Activated naive CD4-positive, alpha-beta T cell treated with anti-CD3 and anti-CD28 coated beads for 36 hours (primary cell): ENCODE data around the gene CENPA. TPM values are rescaled to one million over a fixed set of nuclear protein-coding genes. Genes with fewer than 3 reads are reported as not detected.

Source experiments
- CTCF ChIA-PET: fragments of 350-600 bp; sonication (Branson Sonifier 250); formaldehyde crosslinking; loops from one replicate; lab custom pipeline; 2021; ENCODE audit warnings: antibody characterized with exemption; lab: Charles Lee
- DNase-seq: peaks from one replicate; pipeline ENCODE4 v3.0.0-alpha.2; 2020
- H3K27ac Mint-ChIP-seq: one replicate; pipeline ENCODE4 v1.8.0; 2021; ENCODE audit warnings: mild to moderate bottlenecking, mixed read lengths
- H3K27me3 Mint-ChIP-seq: one replicate; pipeline ENCODE4 v1.8.0; 2021; ENCODE audit warnings: low read depth, mixed read lengths
- H3K36me3 Mint-ChIP-seq: one replicate; pipeline ENCODE4 v1.8.0; 2021; ENCODE audit warnings: low read depth, mixed read lengths
- H3K4me1 Mint-ChIP-seq: one replicate; pipeline ENCODE4 v1.8.0; 2021; ENCODE audit warnings: low read depth, mixed read lengths
- H3K4me3 Mint-ChIP-seq: one replicate; pipeline ENCODE4 v1.8.0; 2021; ENCODE audit warnings: mild to moderate bottlenecking, moderate library complexity, mixed read lengths
- H3K9me3 Mint-ChIP-seq: one replicate; pipeline ENCODE4 v1.8.0; 2021; ENCODE audit warnings: mixed read lengths
- intact Hi-C: fragments of 100-400 bp; cut with micrococcal nuclease; formaldehyde crosslinking; loops from one replicate; pipeline ENCODE4 v1.15.1; 2023
- total RNA-seq, 2 experiments: library from RNA; stranded (reverse); gene quantifications; one replicate each; pipeline ENCODE4 v1.2.3, GENCODE V29; 2021

Gene CENPA
- total RNA-seq, result 10 to 100 TPM; 42.9 to 43.6 TPM

DNA sequence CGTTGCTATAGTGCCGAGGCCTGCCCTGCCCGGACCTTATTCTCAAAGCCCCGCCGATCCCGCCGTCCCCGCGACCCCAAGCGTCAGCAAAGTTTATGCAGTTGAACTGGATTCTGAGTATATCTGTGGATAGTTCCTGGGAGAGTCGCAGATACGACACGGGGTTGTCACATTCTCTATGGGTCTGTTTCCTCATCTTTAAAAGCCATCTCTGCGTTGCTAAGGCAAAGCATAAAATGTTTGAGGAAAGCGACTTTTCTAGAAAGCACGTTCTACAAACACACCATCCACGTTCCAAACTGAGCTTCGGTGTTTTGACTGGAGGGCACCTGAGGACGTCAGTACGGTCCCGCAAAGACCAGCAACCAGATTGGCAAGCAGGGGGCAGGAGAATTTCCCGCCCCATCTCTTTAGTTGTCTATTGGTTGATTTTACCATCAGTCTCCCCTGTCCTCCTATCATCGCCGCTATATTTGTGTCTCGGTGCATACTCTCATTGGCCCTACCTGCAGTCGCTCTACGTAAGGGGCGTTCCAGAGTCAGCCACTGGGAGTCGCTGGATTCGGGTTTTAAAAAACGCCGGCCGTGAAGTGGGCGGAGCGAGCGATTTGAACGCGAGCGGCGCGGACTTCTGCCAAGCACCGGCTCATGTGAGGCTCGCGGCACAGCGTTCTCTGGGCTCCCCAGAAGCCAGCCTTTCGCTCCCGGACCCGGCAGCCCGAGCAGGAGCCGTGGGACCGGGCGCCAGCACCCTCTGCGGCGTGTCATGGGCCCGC is at the start of gene CENPA:
Gene CENPA, plus strand, starts transcription at position 626 of the 776 bp plus-strand sequence. Its CDS starts 141 bp downstream, at position 767.
- CTCF ChIA-PET, result interaction anchor here (1.1 kb wide), 1 partner anchor 10 kb away, joined by 3 read pairs; no protein-coding TSS in a partner anchor
- peaks cover 10% of the 10 kb centered on the region for H3K4me1 Mint-ChIP-seq

DNA sequence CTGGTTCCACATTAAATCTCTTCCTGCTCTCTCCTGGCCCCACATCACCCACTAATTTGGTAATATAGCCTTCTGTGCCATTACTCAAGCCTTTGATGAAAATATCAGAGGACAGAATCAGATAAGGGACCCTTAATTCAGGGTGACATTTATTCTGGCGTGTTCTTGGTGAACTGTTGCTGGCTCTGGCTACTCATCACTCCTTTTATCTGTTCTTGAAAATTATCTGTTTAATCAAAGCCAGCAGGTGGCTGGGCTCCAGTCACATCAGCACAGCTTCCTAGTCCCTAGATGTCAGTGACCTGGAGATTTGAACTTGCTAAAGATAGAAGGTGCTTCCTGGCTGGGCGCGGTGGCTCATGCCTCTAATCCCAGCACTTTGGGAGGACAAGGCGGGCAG is 48.6 kb upstream of the CENPA start:
- DNase-seq, result no peak
- Mint-ChIP-seq H3K27me3 (no peaks in the 10 kb centered on the region), H3K4me3 (no peak overlapping the region), H3K27ac (no peak overlapping the region), H3K9me3 (no peaks in the 10 kb centered on the region), H3K36me3 (no peaks in the 10 kb centered on the region), H3K4me1 (no peaks in the 10 kb centered on the region)
- intact Hi-C loops, result no loop called here
- CTCF ChIA-PET, result no interaction called here

More for the DNA sequence above, at the start of gene CENPA:
- H3K27ac Mint-ChIP-seq, result peak within 1 kb of the TSS; percentile 15
- peaks cover 19% of the 10 kb centered on the region for H3K36me3 Mint-ChIP-seq
- H3K4me3 Mint-ChIP-seq, result peak within 1 kb of the TSS; percentile 72
- peak; percentile 98 for DNase-seq
- peaks cover 20% of the 10 kb centered on the region for H3K27me3 Mint-ChIP-seq
- H3K9me3 Mint-ChIP-seq, result peaks cover under 1% of the 10 kb centered on the region
- intact Hi-C loops, result loop anchor here (1.0 to 10.0 kb wide), 6 partner anchors 14 to 908 kb away; partner anchors contain the start of genes ASXL2, DPYSL5, RAB10 and SLC35F6

DNA sequence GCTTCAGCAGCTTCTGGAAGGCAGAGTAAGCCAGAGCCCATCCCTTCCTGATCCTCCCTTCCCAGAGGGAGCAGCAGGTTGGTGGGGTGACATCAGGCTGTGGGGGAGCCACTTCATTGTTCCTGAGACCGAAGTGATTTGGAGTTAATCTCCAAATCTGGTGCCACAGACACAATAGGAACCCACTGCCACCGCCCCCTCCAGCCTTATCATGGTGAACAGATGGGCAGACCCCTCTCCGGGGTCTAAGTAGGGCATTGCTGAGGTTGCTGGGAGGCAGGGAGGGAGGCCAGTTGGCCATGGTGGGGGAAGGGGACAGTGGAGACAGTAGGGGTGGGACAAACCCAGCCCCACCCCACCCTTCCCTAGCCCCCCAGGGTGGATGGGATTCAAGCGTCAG is 47.4 kb upstream of the CENPA start:
- intact Hi-C loops, result no loop called here
- Mint-ChIP-seq H3K27me3 (no peaks in the 10 kb centered on the region), H3K4me1 (no peaks in the 10 kb centered on the region), H3K4me3 (no peak overlapping the region), H3K27ac (no peak overlapping the region), H3K9me3 (no peaks in the 10 kb centered on the region), H3K36me3 (no peaks in the 10 kb centered on the region)
- no peak for DNase-seq
- CTCF ChIA-PET, result interaction anchor here (10.4 kb wide), 1 partner anchor 132 kb away, joined by 109 read pairs; no protein-coding TSS in a partner anchor

DNA sequence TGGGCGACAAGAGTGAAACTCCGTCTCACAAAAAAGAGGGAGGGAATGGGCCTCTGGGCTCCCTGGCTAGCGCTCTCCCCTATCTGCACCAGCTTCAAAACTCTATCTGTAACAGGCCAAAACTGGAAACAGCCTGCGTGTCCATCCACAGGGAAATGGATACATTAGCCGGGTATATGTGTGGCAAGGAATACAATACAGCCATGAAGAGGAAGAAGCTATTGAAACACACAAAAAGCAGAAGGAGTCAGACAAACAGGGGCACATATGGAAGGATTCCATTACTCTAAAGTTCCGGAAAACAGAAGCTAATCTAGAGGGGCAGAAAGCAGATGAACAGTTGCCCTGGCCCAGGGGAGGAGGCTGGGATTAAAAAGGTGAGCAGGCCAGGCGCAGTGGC is 46.3 kb upstream of the CENPA start:
- DNase-seq, result no peak
- Mint-ChIP-seq H3K27me3 (no peaks in the 10 kb centered on the region), H3K27ac (no peak overlapping the region), H3K36me3 (no peaks in the 10 kb centered on the region), H3K4me3 (no peak overlapping the region), H3K4me1 (no peaks in the 10 kb centered on the region), H3K9me3 (no peaks in the 10 kb centered on the region)
- intact Hi-C loops, result no loop called here
- CTCF ChIA-PET, result interaction anchor here (0.9 to 10.4 kb wide), 3 partner anchors 8 to 133 kb away, joined by 3 to 109 read pairs (median 5); no protein-coding TSS in a partner anchor

DNA sequence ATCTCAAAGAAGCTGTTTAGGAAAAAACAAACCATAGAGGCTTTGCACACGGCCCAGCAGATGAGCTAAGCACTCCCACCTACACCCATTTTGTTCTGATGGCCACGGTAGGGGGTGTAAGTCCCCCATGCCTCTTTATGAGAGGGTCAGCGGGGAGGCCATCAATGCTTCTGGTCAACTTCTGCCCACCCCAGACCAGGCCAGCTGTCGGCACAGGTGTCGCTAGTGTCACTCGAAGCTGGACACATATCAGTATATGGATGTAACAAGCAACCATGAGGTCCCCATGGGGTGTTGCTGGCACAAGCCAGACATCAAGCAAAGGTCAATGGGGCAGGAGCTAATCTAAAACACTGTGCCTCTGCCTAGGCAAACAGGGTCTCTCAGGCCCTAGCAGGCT is 45.5 kb upstream of the CENPA start:
- no peak for DNase-seq
- H3K4me3 Mint-ChIP-seq, result no peak overlapping the region
- CTCF ChIA-PET, result interaction anchor here (0.9 to 10.4 kb wide), 2 partner anchors 12 to 134 kb away, joined by 5 to 109 read pairs; no protein-coding TSS in a partner anchor
- H3K9me3 Mint-ChIP-seq, result no peaks in the 10 kb centered on the region
- no peaks in the 10 kb centered on the region for H3K4me1 Mint-ChIP-seq
- H3K36me3 Mint-ChIP-seq, result no peaks in the 10 kb centered on the region
- no peaks in the 10 kb centered on the region for H3K27me3 Mint-ChIP-seq
- intact Hi-C loops, result no loop called here
- H3K27ac Mint-ChIP-seq, result no peak overlapping the region

DNA sequence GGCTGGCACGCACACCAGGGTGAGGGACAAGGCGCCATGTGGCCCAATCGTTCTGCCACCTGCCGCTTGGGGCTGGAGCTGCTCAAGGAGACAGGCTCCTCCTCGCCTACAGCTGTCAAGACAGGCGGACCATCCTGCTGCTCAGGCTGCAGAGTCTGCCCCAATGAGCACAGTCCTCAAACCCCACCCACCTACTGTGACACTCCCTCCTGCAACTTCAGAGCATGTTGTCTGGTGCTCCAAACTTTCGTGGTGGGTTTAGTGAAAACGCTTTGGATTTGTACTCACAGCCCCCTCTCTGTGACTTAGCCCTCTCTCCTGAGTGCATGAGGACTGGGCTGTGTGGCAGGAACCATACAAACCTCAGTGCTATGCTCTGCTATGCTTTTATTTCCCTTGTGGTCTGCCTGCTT is 45.0 kb upstream of the CENPA start:
- intact Hi-C loops, result no loop called here
- Mint-ChIP-seq H3K4me3 (no peak overlapping the region), H3K9me3 (no peaks in the 10 kb centered on the region), H3K36me3 (no peaks in the 10 kb centered on the region), H3K27me3 (no peaks in the 10 kb centered on the region), H3K27ac (no peak overlapping the region), H3K4me1 (no peaks in the 10 kb centered on the region)
- peak; percentile 12 for DNase-seq
- CTCF ChIA-PET, result interaction anchor here (10.4 kb wide), 1 partner anchor 135 kb away, joined by 109 read pairs; no protein-coding TSS in a partner anchor

DNA sequence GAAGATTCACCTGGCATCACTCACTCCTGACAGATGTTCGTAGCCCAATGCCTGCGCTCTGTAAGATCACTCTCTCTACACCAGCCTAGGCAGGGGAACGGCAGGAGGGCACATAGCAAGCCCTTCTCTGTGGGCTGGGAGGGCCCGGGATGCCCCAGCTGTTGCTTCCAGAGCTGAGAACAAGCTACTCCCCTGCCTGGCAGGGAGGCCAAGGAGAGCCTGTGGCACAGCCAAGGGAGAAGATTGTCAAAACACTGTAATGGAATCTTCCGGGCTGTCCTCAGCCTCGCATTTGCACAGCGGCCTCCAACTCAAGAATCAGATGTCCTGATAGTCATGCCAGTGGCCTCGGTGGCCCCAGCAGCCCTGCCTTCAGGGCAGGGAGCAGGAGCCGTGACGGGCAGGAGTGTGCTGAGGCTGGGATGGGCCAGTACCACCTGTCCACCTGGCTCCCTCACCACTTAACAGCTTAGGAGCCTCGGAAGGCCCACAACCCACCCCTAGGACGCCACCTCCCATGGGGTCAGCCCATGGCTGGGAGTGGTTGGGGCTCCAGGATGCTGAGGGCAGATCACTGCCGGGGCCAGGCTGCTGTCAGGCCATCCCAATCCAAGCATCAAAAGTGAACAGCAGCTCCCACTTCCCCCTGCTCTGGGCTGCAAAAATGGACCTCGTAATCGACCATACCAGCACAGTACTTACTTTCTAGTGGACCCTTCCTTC is 43.6 kb upstream of the CENPA start:
- Mint-ChIP-seq H3K4me1 (no peaks in the 10 kb centered on the region), H3K9me3 (no peaks in the 10 kb centered on the region), H3K27me3 (no peaks in the 10 kb centered on the region), H3K36me3 (no peaks in the 10 kb centered on the region), H3K27ac (no peak overlapping the region), H3K4me3 (no peak overlapping the region)
- no peak for DNase-seq
- intact Hi-C loops, result no loop called here
- CTCF ChIA-PET, result interaction anchor here (0.9 to 10.4 kb wide), 3 partner anchors 12 to 165 kb away, joined by 3 to 109 read pairs (median 3); no protein-coding TSS in a partner anchor

DNA sequence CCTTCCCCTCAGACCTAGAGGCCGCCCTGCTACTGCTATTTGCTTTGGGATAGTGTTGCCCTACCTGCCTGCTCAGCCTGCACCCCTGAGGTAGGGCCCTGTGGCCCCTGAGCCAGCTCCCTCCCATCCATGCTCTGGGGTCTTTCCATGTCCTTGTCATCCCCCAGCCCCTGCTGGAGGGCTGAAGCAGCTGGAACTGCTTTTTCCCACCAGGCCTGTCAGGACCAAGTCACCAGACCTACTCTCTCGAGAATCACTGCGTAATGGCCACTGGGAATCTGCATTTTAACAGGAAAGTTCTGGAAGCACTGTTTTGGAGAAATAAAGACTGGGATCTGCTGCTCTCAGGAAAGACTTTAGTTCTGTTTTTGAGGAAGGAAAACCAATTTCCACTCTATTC is 42.0 kb upstream of the CENPA start:
- no peak for DNase-seq
- CTCF ChIA-PET, result interaction anchor here (0.5 to 10.4 kb wide), 3 partner anchors 87 to 151 kb away, joined by 4 to 109 read pairs (median 6); no protein-coding TSS in a partner anchor

DNA sequence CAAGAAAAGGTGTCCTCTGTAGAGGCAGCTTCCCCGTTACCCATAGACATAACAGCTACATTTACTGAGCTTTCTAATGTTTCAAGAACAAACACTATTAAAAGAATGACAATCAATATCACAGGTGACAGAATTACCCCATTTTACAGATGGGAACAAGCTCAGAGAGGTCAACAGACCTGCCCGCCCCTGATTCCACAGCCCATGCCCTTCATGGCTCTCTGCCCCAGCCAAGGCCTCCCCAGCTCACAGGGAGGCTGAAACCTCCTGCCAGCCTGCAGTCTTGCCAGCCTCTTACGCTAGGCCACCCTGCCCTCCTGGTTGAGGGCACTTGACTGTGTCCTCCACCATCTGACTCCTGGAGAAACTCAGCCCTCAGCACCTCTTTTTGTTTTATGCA is 40.9 kb upstream of the CENPA start:
- no peak overlapping the region for H3K27ac Mint-ChIP-seq
- H3K9me3 Mint-ChIP-seq, result no peaks in the 10 kb centered on the region
- intact Hi-C loops, result loop anchor here (1.0 kb wide), 2 partner anchors 140 to 242 kb away; no protein-coding TSS in a partner anchor
- H3K36me3 Mint-ChIP-seq, result no peaks in the 10 kb centered on the region
- no peaks in the 10 kb centered on the region for H3K27me3 Mint-ChIP-seq
- H3K4me1 Mint-ChIP-seq, result no peaks in the 10 kb centered on the region
- DNase-seq, result no peak
- CTCF ChIA-PET, result interaction anchor here (0.5 to 10.4 kb wide), 19 partner anchors 9 to 1978 kb away, joined by 3 to 109 read pairs (median 4); partner anchors contain the start of gene CIB4
- no peak overlapping the region for H3K4me3 Mint-ChIP-seq

More for the DNA sequence above, 42.0 kb upstream of the CENPA start:
- H3K4me3 Mint-ChIP-seq, result no peak overlapping the region
- no peaks in the 10 kb centered on the region for H3K9me3 Mint-ChIP-seq
- H3K27ac Mint-ChIP-seq, result no peak overlapping the region
- H3K4me1 Mint-ChIP-seq, result no peaks in the 10 kb centered on the region
- H3K27me3 Mint-ChIP-seq, result no peaks in the 10 kb centered on the region
- no peaks in the 10 kb centered on the region for H3K36me3 Mint-ChIP-seq
- intact Hi-C loops, result no loop called here

DNA sequence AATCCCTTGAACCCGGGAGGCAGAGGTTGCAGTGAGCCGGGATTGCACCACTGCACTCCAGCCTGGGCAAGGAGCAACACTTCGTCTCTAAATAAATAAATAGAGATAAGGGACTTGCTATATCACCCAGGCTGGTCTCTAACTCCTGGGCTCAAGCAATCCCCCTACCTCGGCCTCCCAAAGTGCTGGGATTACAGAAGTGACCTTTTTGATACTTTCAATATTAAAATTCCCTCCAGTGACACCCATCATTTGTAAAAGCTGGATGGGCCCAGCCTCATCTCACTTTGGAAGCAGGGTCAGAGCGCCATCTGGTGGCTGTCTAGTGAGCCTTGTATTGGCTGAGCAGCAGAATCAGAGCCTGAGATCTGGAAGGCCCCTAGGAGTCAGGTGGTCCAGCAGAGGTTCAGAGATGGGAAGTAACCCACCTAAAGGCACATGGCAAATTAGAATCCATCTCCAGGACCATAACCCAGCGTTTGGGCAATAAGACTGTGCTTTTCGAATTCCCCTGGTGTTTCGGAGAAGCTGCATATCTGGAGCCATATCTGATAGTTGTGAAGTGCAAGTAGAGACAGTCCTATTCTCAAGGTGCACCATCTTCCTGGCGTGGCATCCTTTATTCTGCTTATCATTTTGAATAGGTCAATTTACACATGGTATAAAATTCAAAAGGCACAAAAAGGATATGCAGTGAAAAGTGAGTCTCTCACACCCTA is 40.1 kb upstream of the CENPA start:
- peak; percentile 92 for DNase-seq
- H3K36me3 Mint-ChIP-seq, result no peaks in the 10 kb centered on the region
- H3K9me3 Mint-ChIP-seq, result no peaks in the 10 kb centered on the region

DNA sequence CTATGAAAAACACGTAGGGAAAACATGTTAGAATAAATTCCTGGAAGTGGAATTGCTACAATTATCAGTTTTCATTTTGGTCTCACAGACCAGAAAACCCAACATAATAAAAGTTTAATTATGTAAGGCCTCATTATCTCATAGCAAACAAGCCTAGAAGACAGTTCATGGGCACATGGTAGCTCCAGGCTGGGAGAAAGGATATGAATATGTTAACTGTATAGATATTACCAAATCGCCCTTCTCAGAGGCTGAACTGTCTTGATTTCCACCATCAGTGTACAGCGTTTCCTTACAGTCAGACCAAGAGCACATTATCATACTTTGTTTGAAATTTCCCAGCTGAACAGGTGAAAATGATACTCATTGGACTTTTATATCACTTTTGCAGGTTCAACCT is 38.9 kb upstream of the CENPA start:
- CTCF ChIA-PET, result interaction anchor here (0.7 to 10.4 kb wide), 6 partner anchors 11 to 165 kb away, joined by 3 to 109 read pairs (median 6); no protein-coding TSS in a partner anchor
- Mint-ChIP-seq H3K36me3 (no peaks in the 10 kb centered on the region), H3K4me1 (no peaks in the 10 kb centered on the region), H3K27ac (no peak overlapping the region), H3K27me3 (no peaks in the 10 kb centered on the region), H3K9me3 (no peaks in the 10 kb centered on the region), H3K4me3 (no peak overlapping the region)
- DNase-seq, result no peak
- intact Hi-C loops, result no loop called here

More for the DNA sequence above, 40.1 kb upstream of the CENPA start:
- intact Hi-C loops, result loop anchor here (1.0 kb wide), 2 partner anchors 140 to 242 kb away; no protein-coding TSS in a partner anchor
- Mint-ChIP-seq H3K27ac (no peak overlapping the region), H3K4me3 (no peak overlapping the region), H3K27me3 (no peaks in the 10 kb centered on the region), H3K4me1 (no peaks in the 10 kb centered on the region)
- CTCF ChIA-PET, result interaction anchor here (0.6 to 10.4 kb wide), 17 partner anchors 8 to 277 kb away, joined by 3 to 109 read pairs (median 4); partner anchors contain the start of gene CIB4
